Esophagus muscularis mucosa (tissue), 4 donors: ENCODE measurements around the gene NTM. TPM values are rescaled to one million over a fixed set of nuclear protein-coding genes. Genes with fewer than 3 reads are reported as not detected.

Experiments
- DNase-seq: peaks from one replicate; pipeline ENCODE4 v3.0.0-alpha.2; 2017; ENCODE audit errors: extremely low spot score
- H3K27ac ChIP-seq, 4 donors: fragments of 200-600 bp; sonication (generic); replicated peaks in 1 of 4; 1 replicate in 3 of 4; 2 replicates in 1 of 4; pipeline ENCODE4 v1.5.1; 2016 to 2019; ENCODE audit warnings: mild to moderate bottlenecking in 1 of 4
- H3K27me3 ChIP-seq, 4 donors: fragments of 200-600 bp; sonication (generic); one replicate each; pipeline versions ENCODE4 v1.5.1 to v1.6.0; 2016 to 2019
- H3K36me3 ChIP-seq, 4 donors: fragments of 200-600 bp; sonication (generic); one replicate each; pipeline ENCODE4 v1.5.1; 2016 to 2019
- H3K4me1 ChIP-seq, 4 donors: fragments of 200-600 bp; sonication (generic); one replicate each; pipeline ENCODE4 v1.5.1; 2016 to 2019
- H3K4me3 ChIP-seq, 4 donors: fragments of 200-600 bp; sonication (generic); 1 replicate in 2 of 4; 2 replicates in 2 of 4; pipeline ENCODE4 v1.5.1; 2016 to 2019; ENCODE audit warnings: mild to moderate bottlenecking in 4 of 4, moderate library complexity in 1 of 4
- H3K9me3 ChIP-seq, 4 donors: fragments of 200-600 bp; sonication (generic); 1 replicate in 3 of 4; 2 replicates in 1 of 4; pipeline ENCODE4 v1.5.1; 2016 to 2019
- EP300 ChIP-seq: sonication (generic); formaldehyde crosslinking; IDR thresholded peaks from one replicate; pipeline ENCODE4 v1.6.1; 2017; ENCODE audit warnings: antibody characterized with exemption
- POLR2A ChIP-seq: fragments of 450-650 bp; IDR thresholded peaks from one replicate; pipeline ENCODE4 v1.6.1; 2017; ENCODE audit warnings: antibody characterized with exemption, moderate library complexity, mild to moderate bottlenecking, low read depth
- POLR2AphosphoS5 ChIP-seq, 2 donors: sonication (generic); formaldehyde crosslinking; IDR thresholded peaks; one replicate each; pipeline ENCODE4 v1.6.1; 2017; ENCODE audit warnings: antibody characterized with exemption in 2 of 2
- WGBS: methylation state at CpG from one replicate; pipeline ENCODE4 v1.1.5; 2018; 5-methylcytosine and 5-hydroxymethylcytosine counted together
- intact Hi-C: fragments of 100-400 bp; cut with DNase I; formaldehyde crosslinking; loops from one replicate; pipeline ENCODE4 v1.15.1; 2023
- total RNA-seq, 4 donors: library from RNA; depleted of rRNA; stranded (reverse); fragments of >200 nt; gene quantifications; one replicate each; pipeline versions ENCODE4 v1.1.0 to v1.2.1, GENCODE V29; 2016
- TF ChIP-seq, protein P1 (sequence below), 3 experiments: fragments of 200-600 bp in 2 of 3; fragments of 450-650 bp in 1 of 3; sonication (generic) in 2 of 3; IDR thresholded peaks; one replicate each; pipeline ENCODE4 v1.5.1; 2017 to 2019; ENCODE audit warnings: antibody characterized with exemption in 3 of 3, mild to moderate bottlenecking in 2 of 3, moderate library complexity in 1 of 3

The NTM gene
- total RNA-seq, 4 donors from 2014 or later: 5.6 to 25.3 (median 8.3) TPM

DNA sequence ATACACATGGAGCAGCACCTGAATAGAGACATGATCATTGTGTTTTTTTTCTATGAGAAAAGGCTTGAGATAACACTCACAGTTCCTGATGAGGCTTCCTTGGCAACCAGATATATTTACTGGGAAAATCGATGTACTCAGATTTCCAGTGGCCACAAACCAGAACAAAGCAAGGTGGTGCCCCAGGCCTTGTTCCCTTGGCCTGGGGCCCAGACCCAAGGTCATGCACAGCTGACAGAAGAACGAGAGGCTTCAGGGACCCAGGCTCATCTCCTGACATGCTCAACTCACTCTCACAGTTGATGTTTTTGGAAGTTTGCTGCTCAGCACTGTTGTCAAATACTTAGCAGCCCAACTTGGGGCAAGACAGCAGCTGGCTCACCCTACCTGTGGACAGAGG, 281.8 kb downstream of the NTM start:
- 40% methylated on average over 1 of the region's 2 CpGs for WGBS
- Histone ChIP-seq H3K4me3 (no peak overlapping the region), H3K36me3 (no peaks in the 10 kb centered on the region), H3K9me3 (no peaks in the 10 kb centered on the region), H3K4me1 (peaks cover 0 to 4% (median 0%) of the 10 kb centered on the region in 4 donors), H3K27ac (no peak overlapping the region), H3K27me3 (peaks cover 0 to 11% (median 0%) of the 10 kb centered on the region in 4 donors)
- no peak for TF ChIP-seq POLR2AphosphoS5 (IDR thresholded peaks at IDR 0.05)
- TF ChIP-seq EP300: no peak
- TF ChIP-seq, protein P1, sequence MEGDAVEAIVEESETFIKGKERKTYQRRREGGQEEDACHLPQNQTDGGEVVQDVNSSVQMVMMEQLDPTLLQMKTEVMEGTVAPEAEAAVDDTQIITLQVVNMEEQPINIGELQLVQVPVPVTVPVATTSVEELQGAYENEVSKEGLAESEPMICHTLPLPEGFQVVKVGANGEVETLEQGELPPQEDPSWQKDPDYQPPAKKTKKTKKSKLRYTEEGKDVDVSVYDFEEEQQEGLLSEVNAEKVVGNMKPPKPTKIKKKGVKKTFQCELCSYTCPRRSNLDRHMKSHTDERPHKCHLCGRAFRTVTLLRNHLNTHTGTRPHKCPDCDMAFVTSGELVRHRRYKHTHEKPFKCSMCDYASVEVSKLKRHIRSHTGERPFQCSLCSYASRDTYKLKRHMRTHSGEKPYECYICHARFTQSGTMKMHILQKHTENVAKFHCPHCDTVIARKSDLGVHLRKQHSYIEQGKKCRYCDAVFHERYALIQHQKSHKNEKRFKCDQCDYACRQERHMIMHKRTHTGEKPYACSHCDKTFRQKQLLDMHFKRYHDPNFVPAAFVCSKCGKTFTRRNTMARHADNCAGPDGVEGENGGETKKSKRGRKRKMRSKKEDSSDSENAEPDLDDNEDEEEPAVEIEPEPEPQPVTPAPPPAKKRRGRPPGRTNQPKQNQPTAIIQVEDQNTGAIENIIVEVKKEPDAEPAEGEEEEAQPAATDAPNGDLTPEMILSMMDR (IDR thresholded peaks at IDR 0.05): no peak
- TF ChIP-seq POLR2A: no peak
- no peak for DNase-seq
- intact Hi-C loops: no loop called here

DNA sequence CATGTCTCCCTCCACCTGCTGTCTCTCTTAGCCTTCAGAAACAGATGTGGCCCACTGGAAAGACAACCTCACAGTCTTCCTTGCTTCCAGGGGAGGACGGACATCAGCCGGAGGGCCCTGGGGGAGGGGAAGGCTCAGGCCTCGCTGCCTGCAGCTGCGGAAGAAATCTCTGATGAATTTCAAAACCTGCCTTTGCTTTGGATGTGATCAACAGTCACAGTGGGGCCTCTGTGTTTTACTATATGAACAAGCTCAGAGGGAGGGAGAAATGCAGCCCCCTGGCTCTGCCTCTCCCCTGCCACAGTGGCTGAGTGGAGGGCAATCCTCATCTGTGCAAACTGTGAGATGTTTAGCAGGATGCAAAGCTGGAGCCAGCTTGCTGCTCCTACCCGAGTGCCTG, 282.8 kb downstream of the NTM start:
- TF ChIP-seq POLR2A (no peak), POLR2AphosphoS5 (IDR thresholded peaks at IDR 0.05) (no peak)
- 46% methylated on average over 4 of the region's 5 CpGs for WGBS
- no peak for DNase-seq
- no peaks in the 10 kb centered on the region for H3K9me3 ChIP-seq
- intact Hi-C loops: no loop called here
- H3K27ac ChIP-seq: no peak overlapping the region
- H3K27me3 ChIP-seq: peaks cover 0 to 11% (median 0%) of the 10 kb centered on the region in 4 donors
- H3K4me3 ChIP-seq: no peak overlapping the region
- H3K36me3 ChIP-seq: no peaks in the 10 kb centered on the region
- peaks cover 0 to 4% (median 0%) of the 10 kb centered on the region in 4 donors for H3K4me1 ChIP-seq

DNA sequence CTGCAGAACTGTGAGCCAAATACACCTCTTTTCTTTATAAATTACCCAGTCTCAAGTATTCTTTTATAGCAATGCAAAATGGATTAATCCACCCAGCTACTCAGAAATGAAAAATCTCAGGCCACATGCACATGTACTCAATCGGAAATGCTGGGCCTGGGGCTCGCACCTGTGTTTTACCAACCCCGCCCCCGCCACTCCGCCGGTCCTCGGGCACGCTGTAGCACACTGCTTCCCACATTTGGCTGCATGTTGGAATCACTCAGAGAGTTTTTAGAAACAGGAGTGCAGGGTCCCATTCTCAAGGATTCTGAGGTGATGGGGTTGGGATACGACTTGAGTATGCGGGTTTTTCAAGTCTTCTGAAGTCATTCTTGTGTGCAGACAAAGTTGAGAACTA, 284.4 kb downstream of the NTM start:
- TF ChIP-seq EP300: no peak
- no peak for TF ChIP-seq POLR2AphosphoS5 (IDR thresholded peaks at IDR 0.05)
- no peak for TF ChIP-seq POLR2A
- TF ChIP-seq, protein P1 (IDR thresholded peaks at IDR 0.05): no peak
- intact Hi-C loops: no loop called here
- H3K9me3 ChIP-seq: no peaks in the 10 kb centered on the region
- no peak for DNase-seq
- no peak overlapping the region for H3K4me3 ChIP-seq
- no peak overlapping the region for H3K27ac ChIP-seq
- WGBS: 97% methylated on average over 10 of the region's 10 CpGs
- H3K36me3 ChIP-seq: no peaks in the 10 kb centered on the region
- peaks cover 0 to 5% (median 0%) of the 10 kb centered on the region in 4 donors for H3K27me3 ChIP-seq
- H3K4me1 ChIP-seq: peaks cover 0 to 4% (median 0%) of the 10 kb centered on the region in 4 donors

DNA sequence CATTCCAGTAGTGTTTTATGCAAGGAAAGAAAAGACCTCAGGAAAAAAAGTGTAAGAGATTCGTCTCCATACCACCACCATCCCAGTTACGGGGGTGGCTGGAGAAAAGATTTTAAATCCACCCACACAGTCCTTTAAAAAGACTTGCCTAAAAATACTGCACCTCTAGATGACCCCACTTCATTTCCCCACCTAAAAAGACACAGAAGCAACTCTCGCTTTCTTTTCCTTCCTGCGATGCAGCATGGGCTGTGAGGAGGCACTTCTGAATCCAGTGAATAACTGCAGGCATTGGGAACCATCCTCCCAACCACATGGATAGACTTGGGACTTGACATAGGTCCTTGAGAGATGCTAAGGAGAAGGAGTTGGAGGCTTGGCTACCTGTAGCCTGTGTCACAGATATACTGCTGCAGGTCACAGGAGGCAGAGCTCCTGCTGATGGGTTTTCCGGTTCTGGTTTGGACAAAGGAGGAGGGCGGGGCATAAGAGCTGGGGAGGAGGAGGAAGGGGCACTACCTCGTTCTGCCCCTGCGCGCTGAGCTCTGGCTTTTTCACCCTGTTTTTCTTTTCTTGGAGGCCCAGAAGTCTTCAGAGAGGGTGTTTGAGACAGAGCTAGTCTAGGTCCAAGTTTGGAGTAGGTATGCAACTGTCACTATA, 285.9 kb downstream of the NTM start:
- TF ChIP-seq, protein P1 (IDR thresholded peaks at IDR 0.05): no peak
- TF ChIP-seq EP300 (no peak), POLR2AphosphoS5 (IDR thresholded peaks at IDR 0.05) (no peak), POLR2A (no peak)
- Histone ChIP-seq H3K27me3 (peaks cover 0 to 5% (median 0%) of the 10 kb centered on the region in 4 donors), H3K4me3 (no peak overlapping the region), H3K9me3 (no peaks in the 10 kb centered on the region), H3K36me3 (no peaks in the 10 kb centered on the region), H3K4me1 (peaks cover 0 to 4% (median 0%) of the 10 kb centered on the region in 4 donors), H3K27ac (no peak overlapping the region)
- WGBS: 61% methylated on average over 9 of the region's 9 CpGs
- intact Hi-C loops: no loop called here
- no peak for DNase-seq

DNA sequence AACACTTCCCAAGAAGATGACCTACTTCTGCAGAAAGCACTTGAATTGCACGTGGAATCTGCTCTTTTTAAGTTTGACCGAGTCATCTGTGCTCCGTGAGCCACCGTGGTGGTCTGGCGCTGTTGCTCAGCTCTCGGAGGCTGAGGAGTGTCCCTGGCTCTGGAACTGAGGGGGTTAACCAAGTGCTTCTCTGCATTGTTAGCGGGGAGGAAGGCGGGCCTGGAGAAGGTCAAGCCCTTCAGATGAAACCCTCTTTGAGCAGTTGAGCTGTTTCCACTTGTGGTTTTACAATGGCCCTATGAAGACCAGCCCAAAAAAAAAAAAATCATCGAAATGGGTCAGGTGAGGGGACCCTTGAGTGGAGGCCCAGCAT, 286.4 kb downstream of the NTM start:
- no peaks in the 10 kb centered on the region for H3K36me3 ChIP-seq
- peaks cover 0 to 5% (median 0%) of the 10 kb centered on the region in 4 donors for H3K27me3 ChIP-seq
- no peak overlapping the region for H3K27ac ChIP-seq
- WGBS: 41% methylated on average over 9 of the region's 9 CpGs
- H3K4me1 ChIP-seq: peaks cover 0 to 4% (median 0%) of the 10 kb centered on the region in 4 donors
- TF ChIP-seq, protein P1 (IDR thresholded peaks at IDR 0.05): no peak
- no peak for TF ChIP-seq POLR2AphosphoS5 (IDR thresholded peaks at IDR 0.05)
- no peak for TF ChIP-seq EP300
- no peaks in the 10 kb centered on the region for H3K9me3 ChIP-seq
- no peak for DNase-seq
- intact Hi-C loops: no loop called here
- no peak overlapping the region for H3K4me3 ChIP-seq
